SK-N-SH (cell line): ENCODE measurements around the gene CALML6. TPM values are rescaled to one million over a fixed set of nuclear protein-coding genes. Genes with fewer than 3 reads are reported as not detected.

Experiments used
- CTCF ChIA-PET: fragments of 300-600, 350-600 bp; formaldehyde crosslinking; extraction: SDS; loops from one replicate; lab custom pipeline; 2021; lab: Yijun Ruan, JAX
- POLR2A ChIA-PET: fragments of 350-600 bp; sonication (Branson Sonifier 250); formaldehyde crosslinking; extraction: SDS; loops from one replicate; lab custom pipeline; 2020; ENCODE audit warnings: antibody characterized with exemption, inconsistent platforms; lab: Yijun Ruan, JAX
- DNase-seq: peaks from one replicate; pipeline ENCODE4 v3.0.0; 2012
- H2AFZ ChIP-seq: fragments of 200-600 bp; sonication (generic); 2 replicates; pipeline ENCODE4 v1.8.1; 2016; ENCODE audit warnings: antibody characterized with exemption, mild to moderate bottlenecking, low read depth
- H3F3A ChIP-seq: fragments of 200-600 bp; sonication (generic); replicated peaks from 2 replicates; pipeline ENCODE3; 2016; ENCODE audit warnings: antibody characterized with exemption, mild to moderate bottlenecking; ENCODE audit not compliant: insufficient read depth
- H3K27ac ChIP-seq, 2 experiments: fragments of 200-500 bp in 1 of 2; fragments of 200-600 bp in 1 of 2; sonication (Bioruptor generic) in 1 of 2; sonication (generic), shearing (Covaris generic) in 1 of 2; 2 replicates each; pipeline versions ENCODE4 v1.5.1 to v1.6.1; 2014 to 2016; ENCODE audit warnings: low read depth in 2 of 2, inconsistent platforms in 1 of 2, low read length in 1 of 2, mild to moderate bottlenecking in 1 of 2, mixed read lengths in 1 of 2
- H3K27me3 ChIP-seq: fragments of 200-600 bp; sonication (generic), shearing (Covaris generic); 2 replicates; pipeline ENCODE4 v1.6.1; 2016; ENCODE audit warnings: mixed run types; ENCODE audit not compliant: insufficient read depth
- H3K36me3 ChIP-seq, 2 experiments: fragments of 200-500 bp in 1 of 2; fragments of 200-600 bp in 1 of 2; sonication (Bioruptor generic) in 1 of 2; sonication (generic) in 1 of 2; replicated peaks in 1 of 2; 2 replicates each; pipeline versions ENCODE3 to v1.5.1; 2014 to 2016; ENCODE audit warnings: low read length in 1 of 2, mild to moderate bottlenecking in 1 of 2; ENCODE audit not compliant: insufficient read depth in 2 of 2, control insufficient read depth in 1 of 2
- H3K4me1 ChIP-seq, 2 experiments: fragments of 200-500 bp in 1 of 2; fragments of 200-600 bp in 1 of 2; sonication (Bioruptor generic) in 1 of 2; sonication (generic), shearing (Covaris generic) in 1 of 2; 2 replicates each; pipeline versions ENCODE4 v1.5.1 to v1.6.1; 2014 to 2016; ENCODE audit warnings: low read depth in 1 of 2, low read length in 1 of 2, mixed run types in 1 of 2; ENCODE audit not compliant: insufficient read depth in 2 of 2, control insufficient read depth in 1 of 2
- H3K4me2 ChIP-seq: fragments of 200-600 bp; sonication (generic), shearing (Covaris generic); 2 replicates; pipeline ENCODE4 v1.6.1; 2017; ENCODE audit warnings: mixed run types
- H3K4me3 ChIP-seq, 2 experiments: fragments of 200-500 bp in 1 of 2; fragments of 200-600 bp in 1 of 2; sonication (Bioruptor generic) in 1 of 2; sonication (generic), shearing (Covaris generic) in 1 of 2; 2 replicates each; pipeline versions ENCODE4 v1.5.1 to v1.8.1; 2014 to 2016; ENCODE audit warnings: low read depth in 2 of 2, inconsistent platforms in 1 of 2, low read length in 1 of 2, mild to moderate bottlenecking in 1 of 2, mixed read lengths in 1 of 2, moderate library complexity in 1 of 2
- H3K79me2 ChIP-seq: fragments of 200-600 bp; sonication (generic); 2 replicates; pipeline ENCODE4 v1.8.1; 2017; ENCODE audit warnings: mild to moderate bottlenecking; ENCODE audit not compliant: insufficient read depth
- H3K9ac ChIP-seq: fragments of 200-600 bp; sonication (generic); 2 replicates; pipeline ENCODE4 v1.6.1; 2017; ENCODE audit warnings: mixed run types
- H3K9me2 ChIP-seq: fragments of 200-600 bp; sonication (generic); 2 replicates; pipeline ENCODE4 v1.6.1; 2017; ENCODE audit warnings: mixed run types
- H3K9me3 ChIP-seq: fragments of 200-600 bp; sonication (generic); 2 replicates; pipeline ENCODE4 v1.6.1; 2017; ENCODE audit warnings: mixed run types, mild to moderate bottlenecking, moderate library complexity
- H4K20me1 ChIP-seq: fragments of 200-600 bp; sonication (generic); 2 replicates; pipeline ENCODE4 v1.6.1; 2017; ENCODE audit warnings: mild to moderate bottlenecking, mixed run types; ENCODE audit not compliant: insufficient read depth
- ELF1 ChIP-seq: IDR thresholded peaks from 2 replicates; pipeline ENCODE4 v1.4.0; 2012
- MXI1 ChIP-seq: IDR thresholded peaks from 2 replicates; pipeline ENCODE4 v1.6.1; 2012; ENCODE audit warnings: mild to moderate bottlenecking, low read depth, low read length, improper control_type of control experiment
- NRF1 ChIP-seq: IDR thresholded peaks from 2 replicates; pipeline ENCODE4 v1.6.1; 2012; ENCODE audit warnings: low read depth, mild to moderate bottlenecking, low read length
- RAD21 ChIP-seq: IDR thresholded peaks from 2 replicates; pipeline ENCODE4 v1.6.1; 2012; ENCODE audit warnings: mild to moderate bottlenecking, low read length
- SMC3 ChIP-seq: IDR thresholded peaks from 2 replicates; pipeline ENCODE4 v1.6.1; 2012; ENCODE audit warnings: low read depth, low read length, improper control_type of control experiment
- WGBS: methylation state at CpG from one replicate; pipeline ENCODE4 v1.1.6; 2017; ENCODE audit warnings: low lambda C conversion rate; 5-methylcytosine and 5-hydroxymethylcytosine counted together
- polyA plus RNA-seq, 3 experiments: library from polyadenylated mRNA; depleted of rRNA; stranded (reverse); fragments of >200 nt; gene quantifications; 2 replicates each; pipeline ENCODE4 v1.2.3, GENCODE V29; 2012
- TF ChIP-seq, protein P1 (sequence below): fragments of 200-600 bp; sonication (generic); IDR thresholded peaks from 2 replicates; pipeline ENCODE4 v1.6.1; 2017; ENCODE audit warnings: antibody characterized with exemption, mild to moderate bottlenecking, moderate library complexity
- TF ChIP-seq, protein P2 (sequence below): IDR thresholded peaks from 2 replicates; pipeline ENCODE4 v1.4.0; 2012; ENCODE audit warnings: low read depth, borderline replicate concordance
- TF ChIP-seq, protein P3 (sequence below): fragments of 150-350 bp; IDR thresholded peaks from 2 replicates; pipeline ENCODE4 v1.6.1; 2016; ENCODE audit warnings: mild to moderate bottlenecking, low read depth, low read length
- TF ChIP-seq, protein P4 (sequence below): IDR thresholded peaks from 2 replicates; pipeline ENCODE4 v1.6.1; 2012; ENCODE audit warnings: mild to moderate bottlenecking, low read depth, low read length, moderate library complexity

The CALML6 gene
- polyA plus RNA-seq, 1 of the 3 experiments (the other 2 are of a cell fraction) = 0.87 TPM

DNA sequence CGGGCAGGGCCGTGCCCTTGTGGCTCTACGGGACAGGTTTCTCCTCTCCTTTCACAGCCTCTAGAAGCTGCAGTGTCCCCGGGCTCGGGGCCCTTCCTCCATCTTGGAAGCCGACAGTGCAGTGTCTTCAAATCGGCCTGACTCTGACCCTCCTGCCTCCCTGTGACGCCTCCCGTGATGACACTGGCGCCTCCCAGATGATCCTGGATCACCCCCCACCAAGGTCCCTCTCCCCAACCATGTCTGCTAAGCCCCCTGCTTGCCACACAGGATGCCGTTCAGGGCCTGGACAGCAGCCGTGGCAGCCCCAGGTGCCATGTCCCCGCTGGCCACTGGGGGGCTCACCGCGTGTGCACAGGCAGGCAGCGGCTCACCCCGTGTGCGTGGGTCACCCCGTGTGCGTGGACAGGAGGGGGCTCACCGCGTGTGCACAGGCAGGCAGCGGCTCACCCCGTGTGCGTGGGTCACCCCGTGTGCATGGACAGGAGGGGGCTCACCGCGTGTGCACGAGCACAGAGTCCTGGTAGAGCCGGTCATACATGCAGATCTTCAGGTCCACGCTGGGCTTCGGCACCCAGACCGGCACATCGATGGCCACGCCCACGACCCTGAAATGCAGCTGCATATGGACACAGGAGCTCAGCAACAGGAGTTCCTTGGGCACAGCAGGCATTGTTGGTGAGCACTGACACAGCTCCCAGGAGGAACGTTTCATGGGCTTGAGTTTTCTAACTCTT, 28.9 kb downstream of the CALML6 start:
- H4K20me1 ChIP-seq = no peaks in the 10 kb centered on the region
- TF ChIP-seq ELF1 (no peak), SMC3 (peak; percentile 50), MXI1 (peak; percentile 73; the same call in 1 of the 2 replicates), NRF1 (no peak), RAD21 (peak; percentile 50)
- TF ChIP-seq, protein P1, sequence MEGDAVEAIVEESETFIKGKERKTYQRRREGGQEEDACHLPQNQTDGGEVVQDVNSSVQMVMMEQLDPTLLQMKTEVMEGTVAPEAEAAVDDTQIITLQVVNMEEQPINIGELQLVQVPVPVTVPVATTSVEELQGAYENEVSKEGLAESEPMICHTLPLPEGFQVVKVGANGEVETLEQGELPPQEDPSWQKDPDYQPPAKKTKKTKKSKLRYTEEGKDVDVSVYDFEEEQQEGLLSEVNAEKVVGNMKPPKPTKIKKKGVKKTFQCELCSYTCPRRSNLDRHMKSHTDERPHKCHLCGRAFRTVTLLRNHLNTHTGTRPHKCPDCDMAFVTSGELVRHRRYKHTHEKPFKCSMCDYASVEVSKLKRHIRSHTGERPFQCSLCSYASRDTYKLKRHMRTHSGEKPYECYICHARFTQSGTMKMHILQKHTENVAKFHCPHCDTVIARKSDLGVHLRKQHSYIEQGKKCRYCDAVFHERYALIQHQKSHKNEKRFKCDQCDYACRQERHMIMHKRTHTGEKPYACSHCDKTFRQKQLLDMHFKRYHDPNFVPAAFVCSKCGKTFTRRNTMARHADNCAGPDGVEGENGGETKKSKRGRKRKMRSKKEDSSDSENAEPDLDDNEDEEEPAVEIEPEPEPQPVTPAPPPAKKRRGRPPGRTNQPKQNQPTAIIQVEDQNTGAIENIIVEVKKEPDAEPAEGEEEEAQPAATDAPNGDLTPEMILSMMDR = peak; percentile 66
- TF ChIP-seq, protein P2, sequence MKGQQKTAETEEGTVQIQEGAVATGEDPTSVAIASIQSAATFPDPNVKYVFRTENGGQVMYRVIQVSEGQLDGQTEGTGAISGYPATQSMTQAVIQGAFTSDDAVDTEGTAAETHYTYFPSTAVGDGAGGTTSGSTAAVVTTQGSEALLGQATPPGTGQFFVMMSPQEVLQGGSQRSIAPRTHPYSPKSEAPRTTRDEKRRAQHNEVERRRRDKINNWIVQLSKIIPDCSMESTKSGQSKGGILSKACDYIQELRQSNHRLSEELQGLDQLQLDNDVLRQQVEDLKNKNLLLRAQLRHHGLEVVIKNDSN = no peak
- TF ChIP-seq, protein P3, sequence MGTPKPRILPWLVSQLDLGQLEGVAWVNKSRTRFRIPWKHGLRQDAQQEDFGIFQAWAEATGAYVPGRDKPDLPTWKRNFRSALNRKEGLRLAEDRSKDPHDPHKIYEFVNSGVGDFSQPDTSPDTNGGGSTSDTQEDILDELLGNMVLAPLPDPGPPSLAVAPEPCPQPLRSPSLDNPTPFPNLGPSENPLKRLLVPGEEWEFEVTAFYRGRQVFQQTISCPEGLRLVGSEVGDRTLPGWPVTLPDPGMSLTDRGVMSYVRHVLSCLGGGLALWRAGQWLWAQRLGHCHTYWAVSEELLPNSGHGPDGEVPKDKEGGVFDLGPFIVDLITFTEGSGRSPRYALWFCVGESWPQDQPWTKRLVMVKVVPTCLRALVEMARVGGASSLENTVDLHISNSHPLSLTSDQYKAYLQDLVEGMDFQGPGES = no peak
- TF ChIP-seq, protein P4, sequence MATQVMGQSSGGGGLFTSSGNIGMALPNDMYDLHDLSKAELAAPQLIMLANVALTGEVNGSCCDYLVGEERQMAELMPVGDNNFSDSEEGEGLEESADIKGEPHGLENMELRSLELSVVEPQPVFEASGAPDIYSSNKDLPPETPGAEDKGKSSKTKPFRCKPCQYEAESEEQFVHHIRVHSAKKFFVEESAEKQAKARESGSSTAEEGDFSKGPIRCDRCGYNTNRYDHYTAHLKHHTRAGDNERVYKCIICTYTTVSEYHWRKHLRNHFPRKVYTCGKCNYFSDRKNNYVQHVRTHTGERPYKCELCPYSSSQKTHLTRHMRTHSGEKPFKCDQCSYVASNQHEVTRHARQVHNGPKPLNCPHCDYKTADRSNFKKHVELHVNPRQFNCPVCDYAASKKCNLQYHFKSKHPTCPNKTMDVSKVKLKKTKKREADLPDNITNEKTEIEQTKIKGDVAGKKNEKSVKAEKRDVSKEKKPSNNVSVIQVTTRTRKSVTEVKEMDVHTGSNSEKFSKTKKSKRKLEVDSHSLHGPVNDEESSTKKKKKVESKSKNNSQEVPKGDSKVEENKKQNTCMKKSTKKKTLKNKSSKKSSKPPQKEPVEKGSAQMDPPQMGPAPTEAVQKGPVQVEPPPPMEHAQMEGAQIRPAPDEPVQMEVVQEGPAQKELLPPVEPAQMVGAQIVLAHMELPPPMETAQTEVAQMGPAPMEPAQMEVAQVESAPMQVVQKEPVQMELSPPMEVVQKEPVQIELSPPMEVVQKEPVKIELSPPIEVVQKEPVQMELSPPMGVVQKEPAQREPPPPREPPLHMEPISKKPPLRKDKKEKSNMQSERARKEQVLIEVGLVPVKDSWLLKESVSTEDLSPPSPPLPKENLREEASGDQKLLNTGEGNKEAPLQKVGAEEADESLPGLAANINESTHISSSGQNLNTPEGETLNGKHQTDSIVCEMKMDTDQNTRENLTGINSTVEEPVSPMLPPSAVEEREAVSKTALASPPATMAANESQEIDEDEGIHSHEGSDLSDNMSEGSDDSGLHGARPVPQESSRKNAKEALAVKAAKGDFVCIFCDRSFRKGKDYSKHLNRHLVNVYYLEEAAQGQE = peak; percentile 91
- POLR2A ChIA-PET = interaction anchor here (1.1 kb wide), 1 partner anchor 100 kb away, joined by 6 read pairs; no protein-coding TSS in a partner anchor
- H3K9me3 ChIP-seq = no peaks in the 10 kb centered on the region
- no peaks in the 10 kb centered on the region for H3K79me2 ChIP-seq
- no peak overlapping the region for H2AFZ ChIP-seq
- H3K27ac ChIP-seq = no peak overlapping the region
- peak overlapping the region; percentile 66 for H3K4me2 ChIP-seq
- DNase-seq = peak; percentile 93
- no peaks in the 10 kb centered on the region for H3K9me2 ChIP-seq
- no peaks in the 10 kb centered on the region for H3F3A ChIP-seq
- CTCF ChIA-PET = interaction anchor here (0.6 to 7.8 kb wide), 36 partner anchors 9 to 230 kb away, joined by 3 to 152 read pairs (median 4); partner anchors contain the start of genes CALML6, GABRD and PRKCZ
- H3K27me3 ChIP-seq = no peaks in the 10 kb centered on the region
- peak overlapping the region; percentile 26 to 38; a peak in 3 of 4 replicates for H3K4me3 ChIP-seq
- H3K9ac ChIP-seq = no peak overlapping the region
- peaks cover 0 to 22% of the 10 kb centered on the region in 2 experiments; a peak in 1 of 4 replicates for H3K4me1 ChIP-seq
- H3K36me3 ChIP-seq = no peaks in the 10 kb centered on the region
- WGBS = 15% methylated on average over 13 of the region's 37 CpGs
